T-cell (primary cell): ENCODE measurements around the gene GABRA6. TPM values are rescaled to one million over a fixed set of nuclear protein-coding genes. Genes with fewer than 3 reads are reported as not detected.

Source experiments
- ATAC-seq, 4 experiments: fragments of 200-7000 bp in 3 of 4; fragments of 150-1000 bp in 1 of 4; cut with Tn5 transposase; replicated peaks in 1 of 4; 1 replicate in 3 of 4; 2 replicates in 1 of 4; pipeline ENCODE4 v1.10.0; 2021; ENCODE audit warnings: moderate library complexity in 3 of 4, mild to moderate bottlenecking in 2 of 4, moderate number of reproducible peaks in 1 of 4
- CTCF ChIA-PET, 2 donors: fragments of 300-600 bp; sonication (Branson Sonifier 250); formaldehyde crosslinking; loops; one replicate each; lab custom pipeline; 2022; ENCODE audit warnings: antibody characterized with exemption in 2 of 2; lab: Charles Lee
- POLR2A ChIA-PET, 2 donors: fragments of 300-600 bp; sonication (Branson Sonifier 250); formaldehyde crosslinking; loops; one replicate each; lab custom pipeline; 2022; ENCODE audit warnings: antibody characterized with exemption in 2 of 2; lab: Charles Lee
- DNase-seq, 35 experiments: peaks; one replicate each; pipeline versions ENCODE4 v3.0.0 to v3.0.0-alpha.2; 2013 to 2023
- H3K27ac ChIP-seq: one replicate; pipeline ENCODE4 v1.5.1; 2013; ENCODE audit warnings: low read length
- H3K27me3 ChIP-seq, 2 experiments: replicated peaks in 1 of 2; 1 replicate in 1 of 2; 2 replicates in 1 of 2; pipeline versions ENCODE4 v1.6.1 to v1.7.0; 2013; ENCODE audit warnings: low read length in 1 of 2, mixed read lengths in 1 of 2; ENCODE audit not compliant: control insufficient read depth in 2 of 2, insufficient read depth in 2 of 2; ENCODE audit errors: extremely low read depth in 1 of 2
- H3K36me3 ChIP-seq, 2 donors: 1 replicate in 1 of 2; 2 replicates in 1 of 2; pipeline versions ENCODE4 v1.6.1 to v1.7.0; 2013; ENCODE audit warnings: low read length in 1 of 2; ENCODE audit not compliant: control insufficient read depth in 2 of 2, insufficient read depth in 1 of 2; ENCODE audit errors: extremely low read depth in 1 of 2
- H3K4me1 ChIP-seq, 2 experiments: 1 replicate in 1 of 2; 2 replicates in 1 of 2; pipeline versions ENCODE4 v1.6.1 to v1.7.0; 2013; ENCODE audit warnings: low read length in 2 of 2, mixed read lengths in 1 of 2; ENCODE audit not compliant: insufficient read depth in 2 of 2, control insufficient read depth in 1 of 2; ENCODE audit errors: extremely low read depth in 1 of 2
- H3K4me3 ChIP-seq, 2 donors: 1 replicate in 1 of 2; 2 replicates in 1 of 2; pipeline versions ENCODE4 v1.5.1 to v1.7.0; 2013; ENCODE audit warnings: mild to moderate bottlenecking in 2 of 2, low read length in 1 of 2, moderate library complexity in 1 of 2; ENCODE audit not compliant: control insufficient read depth in 1 of 2; ENCODE audit errors: extremely low read depth in 1 of 2
- H3K9me3 ChIP-seq: 2 replicates; pipeline ENCODE4 v1.7.0; 2013
- H3K27ac Mint-ChIP-seq, 2 donors: one replicate each; pipeline ENCODE4 v1.8.0; 2020 to 2021; ENCODE audit warnings: mild to moderate bottlenecking in 2 of 2, mixed read lengths in 2 of 2
- H3K27me3 Mint-ChIP-seq, 2 donors: one replicate each; pipeline ENCODE4 v1.8.0; 2021 to 2022; ENCODE audit warnings: mixed read lengths in 2 of 2
- H3K36me3 Mint-ChIP-seq: one replicate; pipeline ENCODE4 v1.8.0; 2021; ENCODE audit warnings: mixed read lengths
- H3K4me1 Mint-ChIP-seq, 3 donors: one replicate each; pipeline ENCODE4 v1.8.0; 2020 to 2022; ENCODE audit warnings: mixed read lengths in 3 of 3, mild to moderate bottlenecking in 1 of 3
- H3K4me3 Mint-ChIP-seq, 3 donors: one replicate each; pipeline ENCODE4 v1.8.0; 2020 to 2022; ENCODE audit warnings: mild to moderate bottlenecking in 3 of 3, mixed read lengths in 3 of 3, moderate library complexity in 3 of 3
- H3K9me3 Mint-ChIP-seq, 3 donors: one replicate each; pipeline ENCODE4 v1.8.0; 2020 to 2022; ENCODE audit warnings: mixed read lengths in 3 of 3
- WGBS: methylation state at CpG from one replicate; pipeline ENCODE4 v1.1.5; 2013; ENCODE audit warnings: missing lambda C conversion rate; ENCODE audit not compliant: insufficient coverage; 5-methylcytosine and 5-hydroxymethylcytosine counted together
- total RNA-seq, 35 experiments: library from RNA in 6 of 35; stranded (reverse) in 6 of 35; fragments of 120-200 nt in 1 of 35; gene quantifications; one replicate each; pipeline versions ENCODE4 v1.2.1 to v1.2.4 and lab custom pipeline; 2013 to 2026

The GABRA6 gene
- total RNA-seq, 5 donors from 2014 or later (not counting 1 experiment from before 2014, with no cell fraction given): not detected

DNA sequence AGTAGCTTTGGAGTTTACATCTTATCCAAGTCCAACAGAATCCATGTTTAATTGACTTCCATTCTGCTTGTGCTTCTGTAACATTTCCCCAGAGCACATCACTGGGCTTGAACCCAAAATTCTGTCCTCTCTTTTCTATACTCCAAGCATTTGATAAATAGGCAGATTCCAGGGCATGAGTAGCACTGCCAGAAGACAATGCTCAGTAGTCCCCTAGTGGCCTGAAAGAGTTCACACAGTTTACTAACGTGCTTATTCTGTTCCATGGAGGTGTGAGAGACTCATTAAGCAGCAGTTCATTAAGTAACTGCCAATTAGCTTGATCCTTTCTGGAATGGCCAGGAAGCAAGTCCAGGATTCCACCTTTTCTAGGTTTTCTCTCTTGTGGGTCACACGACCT is 9.4 kb upstream of the GABRA6 start:
- Mint-ChIP-seq H3K9me3 (peaks cover 0 to 6% (median 3%) of the 10 kb centered on the region in 3 donors), H3K4me3 (no peak overlapping the region), H3K27me3 (no peaks in the 10 kb centered on the region), H3K27ac (no peak overlapping the region), H3K36me3 (no peaks in the 10 kb centered on the region), H3K4me1 (no peaks in the 10 kb centered on the region)
- Histone ChIP-seq H3K4me3 (no peak overlapping the region), H3K36me3 (no peaks in the 10 kb centered on the region), H3K9me3 (no peaks in the 10 kb centered on the region), H3K27ac (no peak overlapping the region), H3K4me1 (no peaks in the 10 kb centered on the region), H3K27me3 (no peaks in the 10 kb centered on the region)
- CTCF ChIA-PET: no interaction called here
- ATAC-seq (no peak), DNase-seq (no peak)
- WGBS: 0% methylated on average over 2 of the region's 2 CpGs
- POLR2A ChIA-PET: no interaction called here

DNA sequence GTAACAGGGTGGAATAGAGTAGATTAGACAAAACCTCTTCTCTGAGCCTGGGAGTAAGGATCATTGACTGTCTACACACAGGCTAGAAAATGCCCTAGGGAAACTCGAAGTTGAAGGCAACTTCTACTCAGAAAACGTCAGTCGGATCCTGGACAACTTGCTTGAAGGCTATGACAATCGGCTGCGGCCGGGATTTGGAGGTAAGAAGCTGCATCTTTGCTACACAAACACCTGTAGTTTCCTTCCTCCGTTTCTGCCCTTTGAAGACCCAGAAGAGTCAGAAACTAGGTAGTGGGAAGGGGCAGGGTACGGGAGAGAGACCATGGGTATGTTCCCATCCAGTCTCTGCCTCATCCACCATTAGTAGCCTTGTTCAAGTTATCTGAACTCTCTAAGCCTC is 628 bp downstream of the GABRA6 start:
- Histone ChIP-seq H3K27me3 (no peaks in the 10 kb centered on the region), H3K9me3 (no peaks in the 10 kb centered on the region), H3K4me1 (no peaks in the 10 kb centered on the region), H3K36me3 (no peaks in the 10 kb centered on the region), H3K27ac (no peak overlapping the region), H3K4me3 (no peak overlapping the region)
- no peaks in the 10 kb centered on the region for H3K36me3 Mint-ChIP-seq
- peaks cover 3 to 4% (median 4%) of the 10 kb centered on the region in 3 donors for H3K9me3 Mint-ChIP-seq
- no peak overlapping the region for H3K4me3 Mint-ChIP-seq
- H3K27ac Mint-ChIP-seq: no peak overlapping the region
- no peak for ATAC-seq
- ChIA-PET POLR2A (no interaction called here), CTCF (no interaction called here)
- no peak for DNase-seq
- no peaks in the 10 kb centered on the region for H3K27me3 Mint-ChIP-seq
- 49% methylated on average over 3 of the region's 8 CpGs for WGBS
- H3K4me1 Mint-ChIP-seq: no peaks in the 10 kb centered on the region

DNA sequence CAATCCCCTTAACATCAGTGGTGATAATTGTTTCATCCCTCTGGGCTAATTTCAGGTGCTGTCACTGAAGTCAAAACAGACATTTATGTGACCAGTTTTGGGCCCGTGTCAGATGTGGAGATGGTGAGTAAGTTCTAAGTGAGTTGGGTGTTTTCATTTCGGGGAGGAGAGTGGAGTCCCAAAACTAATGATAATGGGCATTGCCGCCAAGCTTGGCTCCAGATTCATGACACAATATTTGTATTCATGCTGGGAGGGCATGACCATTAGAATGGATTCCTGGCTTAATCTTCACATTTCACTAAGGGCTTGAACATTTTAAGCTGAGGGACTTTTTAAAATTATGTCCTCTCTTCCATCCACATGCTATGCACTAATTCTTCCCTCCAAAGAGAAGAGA is 1.4 kb downstream of the GABRA6 start:
- H3K27me3 Mint-ChIP-seq: no peaks in the 10 kb centered on the region
- H3K27ac Mint-ChIP-seq: no peak overlapping the region
- WGBS: 50% methylated on average over 1 of the region's 3 CpGs
- ChIA-PET POLR2A (no interaction called here), CTCF (no interaction called here)
- no peaks in the 10 kb centered on the region for H3K9me3 ChIP-seq
- no peaks in the 10 kb centered on the region for H3K36me3 ChIP-seq
- no peak overlapping the region for H3K4me3 ChIP-seq
- H3K36me3 Mint-ChIP-seq: no peaks in the 10 kb centered on the region
- H3K4me3 Mint-ChIP-seq: no peak overlapping the region
- no peaks in the 10 kb centered on the region for H3K4me1 Mint-ChIP-seq
- H3K9me3 Mint-ChIP-seq: peaks cover 2 to 4% (median 3%) of the 10 kb centered on the region in 3 donors
- no peak for DNase-seq
- no peaks in the 10 kb centered on the region for H3K27me3 ChIP-seq
- no peak overlapping the region for H3K27ac ChIP-seq
- ATAC-seq: no peak
- H3K4me1 ChIP-seq: no peaks in the 10 kb centered on the region

DNA sequence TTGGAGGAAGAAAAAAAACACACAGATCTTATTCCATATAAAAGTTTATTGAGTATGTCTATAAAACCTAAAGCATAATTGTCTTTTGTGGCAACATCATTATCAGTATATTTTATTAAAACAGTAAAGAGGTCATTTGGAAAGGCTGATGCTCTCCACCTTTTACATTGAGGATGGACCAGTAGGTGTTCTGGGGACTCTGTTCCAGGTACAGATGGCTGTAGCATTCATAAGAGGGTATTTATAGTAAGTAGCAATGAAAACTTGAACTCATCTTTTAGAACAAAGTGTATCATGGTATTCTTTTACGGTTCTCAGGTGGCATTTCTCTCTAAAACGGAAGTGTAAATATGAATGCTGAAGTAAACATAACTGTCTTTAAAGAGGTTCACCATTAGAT is 1.8 kb downstream of the GABRA6 start:
- no peaks in the 10 kb centered on the region for H3K36me3 ChIP-seq
- no peak overlapping the region for H3K4me3 Mint-ChIP-seq
- no peak for DNase-seq
- H3K9me3 Mint-ChIP-seq: peaks cover 2 to 4% (median 3%) of the 10 kb centered on the region in 3 donors
- ChIA-PET POLR2A (no interaction called here), CTCF (no interaction called here)
- no peaks in the 10 kb centered on the region for H3K9me3 ChIP-seq
- no peaks in the 10 kb centered on the region for H3K36me3 Mint-ChIP-seq
- H3K27ac ChIP-seq: no peak overlapping the region
- ATAC-seq: no peak
- H3K27me3 Mint-ChIP-seq: no peaks in the 10 kb centered on the region
- no peaks in the 10 kb centered on the region for H3K4me1 Mint-ChIP-seq
- H3K4me1 ChIP-seq: no peaks in the 10 kb centered on the region
- no peak overlapping the region for H3K27ac Mint-ChIP-seq
- no peaks in the 10 kb centered on the region for H3K27me3 ChIP-seq
- H3K4me3 ChIP-seq: no peak overlapping the region
- no CpG with 5 or more reads among the region's 2 CpGs for WGBS

DNA sequence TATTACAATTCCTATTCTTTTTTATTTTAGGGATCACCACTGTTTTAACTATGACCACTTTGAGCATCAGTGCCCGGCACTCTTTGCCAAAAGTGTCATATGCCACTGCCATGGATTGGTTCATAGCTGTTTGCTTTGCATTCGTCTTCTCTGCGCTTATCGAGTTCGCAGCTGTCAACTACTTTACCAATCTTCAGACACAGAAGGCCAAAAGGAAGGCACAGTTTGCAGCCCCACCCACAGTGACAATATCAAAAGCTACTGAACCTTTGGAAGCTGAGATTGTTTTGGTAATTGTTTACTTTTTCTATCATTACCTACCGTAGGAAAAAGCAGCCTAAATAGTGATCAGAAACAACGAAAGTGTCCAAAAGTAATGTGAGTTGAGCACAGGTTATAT is 6.4 kb downstream of the GABRA6 start:
- H3K4me3 Mint-ChIP-seq: no peak overlapping the region

DNA sequence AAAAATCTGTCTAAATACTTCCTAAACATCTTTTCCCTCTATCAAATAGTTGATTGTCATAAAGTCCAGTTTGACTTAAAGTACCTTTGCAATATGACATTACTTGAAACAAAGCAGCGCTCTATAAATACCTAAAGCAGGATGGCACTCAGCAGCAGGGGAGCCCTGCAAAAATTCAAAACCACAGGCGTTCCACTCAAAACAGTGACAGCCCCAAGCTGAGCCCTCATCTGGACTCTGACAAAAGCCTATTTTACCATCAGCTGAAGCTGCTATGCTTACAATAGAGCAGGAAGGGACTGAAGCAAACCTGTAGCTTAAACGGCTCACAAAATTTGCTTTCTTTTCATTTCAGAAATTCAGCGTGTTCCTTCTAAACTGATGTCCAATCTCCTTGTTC is 11.5 kb downstream of the GABRA6 start:
- DNase-seq: no peak
- Histone ChIP-seq H3K27ac (no peak overlapping the region), H3K27me3 (no peaks in the 10 kb centered on the region), H3K36me3 (no peaks in the 10 kb centered on the region), H3K4me3 (no peak overlapping the region), H3K4me1 (no peaks in the 10 kb centered on the region), H3K9me3 (no peaks in the 10 kb centered on the region)
- no peaks in the 10 kb centered on the region for H3K36me3 Mint-ChIP-seq
- H3K27me3 Mint-ChIP-seq: no peaks in the 10 kb centered on the region
- no peak overlapping the region for H3K27ac Mint-ChIP-seq
- H3K9me3 Mint-ChIP-seq: peaks cover 0 to 5% (median 3%) of the 10 kb centered on the region in 3 donors
- ChIA-PET CTCF (no interaction called here), POLR2A (no interaction called here)
- H3K4me3 Mint-ChIP-seq: no peak overlapping the region
- 79% methylated on average over 3 of the region's 4 CpGs for WGBS
- no peak for ATAC-seq
- H3K4me1 Mint-ChIP-seq: no peaks in the 10 kb centered on the region

More for the DNA sequence above, 6.4 kb downstream of the GABRA6 start:
- Mint-ChIP-seq H3K36me3 (no peaks in the 10 kb centered on the region), H3K4me1 (no peaks in the 10 kb centered on the region), H3K9me3 (peaks cover 0 to 3% (median 0%) of the 10 kb centered on the region in 3 donors), H3K27ac (no peak overlapping the region), H3K27me3 (no peaks in the 10 kb centered on the region)
- POLR2A ChIA-PET: no interaction called here
- H3K4me3 ChIP-seq: no peak overlapping the region
- no peaks in the 10 kb centered on the region for H3K9me3 ChIP-seq
- 100% methylated on average over 2 of the region's 7 CpGs for WGBS
- H3K27ac ChIP-seq: no peak overlapping the region
- no peaks in the 10 kb centered on the region for H3K36me3 ChIP-seq
- CTCF ChIA-PET: no interaction called here
- no peaks in the 10 kb centered on the region for H3K4me1 ChIP-seq
- DNase-seq: no peak
- no peaks in the 10 kb centered on the region for H3K27me3 ChIP-seq
- ATAC-seq: no peak

DNA sequence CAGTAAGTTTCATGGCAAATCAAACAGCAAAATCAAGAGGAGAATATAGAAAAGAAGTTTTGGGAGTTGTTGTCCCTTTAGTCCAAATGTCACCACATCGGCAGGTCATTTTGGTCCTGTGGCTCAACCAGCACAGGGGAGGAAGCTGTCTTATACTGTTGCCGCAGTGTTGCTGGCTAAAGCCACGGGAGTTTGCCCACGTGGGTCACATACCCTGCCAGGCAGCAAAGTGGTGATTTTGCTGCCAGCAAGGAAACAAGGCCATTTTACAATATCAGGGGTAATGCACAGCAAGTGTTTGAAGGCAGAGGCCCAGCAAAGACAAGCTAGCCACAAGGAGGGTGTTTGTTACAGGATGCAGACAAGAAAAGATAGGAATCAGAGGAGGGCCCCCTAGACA is 14.5 kb downstream of the GABRA6 start:
- ATAC-seq: no peak
- ChIA-PET POLR2A (no interaction called here), CTCF (no interaction called here)
- Mint-ChIP-seq H3K9me3 (peaks cover 0 to 5% (median 3%) of the 10 kb centered on the region in 3 donors), H3K27ac (no peak overlapping the region), H3K4me1 (no peaks in the 10 kb centered on the region), H3K36me3 (no peaks in the 10 kb centered on the region), H3K4me3 (no peak overlapping the region), H3K27me3 (no peaks in the 10 kb centered on the region)
- Histone ChIP-seq H3K36me3 (no peaks in the 10 kb centered on the region), H3K4me3 (no peak overlapping the region), H3K27me3 (no peaks in the 10 kb centered on the region), H3K27ac (no peak overlapping the region), H3K4me1 (no peaks in the 10 kb centered on the region), H3K9me3 (no peaks in the 10 kb centered on the region)
- WGBS: 62% methylated on average over 4 of the region's 4 CpGs
- DNase-seq: no peak
